A549 (cell line): Measurements from ENCODE around the gene UQCR11.

Experiments used
- EP300 ChIP-seq, 2 experiments: fragments of >200 bp; sonication (Bioruptor Twin); formaldehyde crosslinking; IDR thresholded peaks; 2 replicates in 1 of 2; 3 replicates in 1 of 2; pipeline ENCODE4 v1.6.1; 2016 to 2017
- JUNB ChIP-seq: fragments of >200 bp; sonication (Bioruptor Twin); formaldehyde crosslinking; IDR thresholded peaks from 2 replicates; pipeline ENCODE4 v1.6.1; 2016
- KDM1A ChIP-seq: fragments of 200-600 bp; sonication (generic); IDR thresholded peaks from 2 replicates; pipeline ENCODE4 v1.6.1; 2016; ENCODE audit warnings: low read depth, mild to moderate bottlenecking
- MAZ ChIP-seq: fragments of 150-350 bp; IDR thresholded peaks from 2 replicates; pipeline ENCODE4 v1.6.1; 2014; ENCODE audit warnings: antibody characterized with exemption, low read depth, low read length, borderline replicate concordance
- NPAS2 ChIP-seq: fragments of 250-450 bp; sonication (Bioruptor Pico); IDR thresholded peaks from 2 replicates; pipeline ENCODE4 v1.8.0; 2022; ENCODE audit warnings: mild to moderate bottlenecking, moderate library complexity, borderline replicate concordance
- POLR2A ChIP-seq: IDR thresholded peaks from 2 replicates; pipeline ENCODE4 v1.6.1; 2012; ENCODE audit warnings: mild to moderate bottlenecking, low read length
- RAD21 ChIP-seq, 2 experiments: fragments of >200 bp in 1 of 2; sonication (Bioruptor Twin) in 1 of 2; formaldehyde crosslinking in 1 of 2; IDR thresholded peaks in 1 of 2; conservative IDR thresholded peaks in 1 of 2; 2 replicates in 1 of 2; 3 replicates in 1 of 2; pipeline ENCODE4 v1.6.1; 2012 to 2018; ENCODE audit warnings: inconsistent platforms in 1 of 2
- SMC3 ChIP-seq: fragments of >200 bp; sonication (Bioruptor Twin); formaldehyde crosslinking; IDR thresholded peaks from 3 replicates; pipeline ENCODE4 v1.6.1; 2018; ENCODE audit warnings: inconsistent platforms
- ZFP36 ChIP-seq: fragments of 450-650 bp; IDR thresholded peaks from 2 replicates; pipeline ENCODE4 v1.6.1; 2014; ENCODE audit warnings: borderline replicate concordance; ENCODE audit not compliant: partially characterized antibody
- TF ChIP-seq, protein P1 (sequence below): fragments of 200-600 bp; sonication (generic); IDR thresholded peaks from 2 replicates; pipeline ENCODE4 v1.6.1; 2016; ENCODE audit warnings: antibody characterized with exemption, mild to moderate bottlenecking, moderate library complexity
- TF ChIP-seq, protein P2 (sequence below): fragments of >200 bp; sonication (Bioruptor Twin); formaldehyde crosslinking; IDR thresholded peaks from 3 replicates; pipeline ENCODE4 v1.5.1; 2016

DNA sequence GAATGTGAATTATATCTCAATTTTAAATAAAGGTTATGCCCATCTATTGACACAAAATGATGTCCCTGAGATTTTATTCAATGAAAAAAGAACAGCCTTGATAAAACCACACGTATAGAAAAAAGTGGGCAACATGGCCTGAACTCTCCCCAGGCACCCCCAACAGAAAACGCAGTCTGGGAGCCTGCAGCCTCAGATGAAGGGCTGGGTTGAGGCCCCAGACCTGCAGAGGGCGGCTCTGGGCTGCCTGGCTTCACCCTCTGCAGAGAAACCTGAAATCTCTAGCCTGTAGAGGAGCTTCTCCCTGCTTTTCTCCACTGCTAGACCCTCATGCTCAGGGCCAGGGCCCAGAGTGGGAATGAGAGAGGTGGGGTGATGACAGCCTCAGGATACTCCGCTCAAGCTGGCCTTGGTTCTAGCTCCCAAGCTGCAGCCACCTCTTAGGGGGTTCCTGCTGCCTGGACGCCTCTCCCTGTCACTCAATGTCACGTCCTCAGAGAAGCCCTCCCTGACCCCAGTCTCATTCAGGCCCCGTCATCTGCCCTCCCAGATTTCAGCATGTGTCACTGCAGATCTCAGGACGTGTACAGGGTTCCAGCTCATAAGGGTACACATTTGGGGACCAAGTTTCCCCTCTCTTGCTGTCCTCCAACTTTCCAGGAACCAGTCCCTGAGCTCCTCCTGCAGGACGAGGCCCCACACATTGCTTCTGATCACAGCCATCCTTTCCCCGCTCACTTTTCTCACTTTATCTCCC lies 14.4 kb downstream of the UQCR11 start:
- TF ChIP-seq, protein P1, sequence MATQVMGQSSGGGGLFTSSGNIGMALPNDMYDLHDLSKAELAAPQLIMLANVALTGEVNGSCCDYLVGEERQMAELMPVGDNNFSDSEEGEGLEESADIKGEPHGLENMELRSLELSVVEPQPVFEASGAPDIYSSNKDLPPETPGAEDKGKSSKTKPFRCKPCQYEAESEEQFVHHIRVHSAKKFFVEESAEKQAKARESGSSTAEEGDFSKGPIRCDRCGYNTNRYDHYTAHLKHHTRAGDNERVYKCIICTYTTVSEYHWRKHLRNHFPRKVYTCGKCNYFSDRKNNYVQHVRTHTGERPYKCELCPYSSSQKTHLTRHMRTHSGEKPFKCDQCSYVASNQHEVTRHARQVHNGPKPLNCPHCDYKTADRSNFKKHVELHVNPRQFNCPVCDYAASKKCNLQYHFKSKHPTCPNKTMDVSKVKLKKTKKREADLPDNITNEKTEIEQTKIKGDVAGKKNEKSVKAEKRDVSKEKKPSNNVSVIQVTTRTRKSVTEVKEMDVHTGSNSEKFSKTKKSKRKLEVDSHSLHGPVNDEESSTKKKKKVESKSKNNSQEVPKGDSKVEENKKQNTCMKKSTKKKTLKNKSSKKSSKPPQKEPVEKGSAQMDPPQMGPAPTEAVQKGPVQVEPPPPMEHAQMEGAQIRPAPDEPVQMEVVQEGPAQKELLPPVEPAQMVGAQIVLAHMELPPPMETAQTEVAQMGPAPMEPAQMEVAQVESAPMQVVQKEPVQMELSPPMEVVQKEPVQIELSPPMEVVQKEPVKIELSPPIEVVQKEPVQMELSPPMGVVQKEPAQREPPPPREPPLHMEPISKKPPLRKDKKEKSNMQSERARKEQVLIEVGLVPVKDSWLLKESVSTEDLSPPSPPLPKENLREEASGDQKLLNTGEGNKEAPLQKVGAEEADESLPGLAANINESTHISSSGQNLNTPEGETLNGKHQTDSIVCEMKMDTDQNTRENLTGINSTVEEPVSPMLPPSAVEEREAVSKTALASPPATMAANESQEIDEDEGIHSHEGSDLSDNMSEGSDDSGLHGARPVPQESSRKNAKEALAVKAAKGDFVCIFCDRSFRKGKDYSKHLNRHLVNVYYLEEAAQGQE: no peak
- TF ChIP-seq POLR2A (no peak), KDM1A (no peak), SMC3 (no peak), EP300 (IDR thresholded peaks at IDR 0.05) (no peak), MAZ (no peak), RAD21 (conservative IDR thresholded peaks at IDR 0.05 in 1 of 2, IDR thresholded peaks at IDR 0.05 in 1 of 2) (peak; percentile 8 to 25; a peak in 2 of 5 replicates), ZFP36 (no peak), JUNB (no peak), NPAS2 (no peak)
- TF ChIP-seq, protein P2, sequence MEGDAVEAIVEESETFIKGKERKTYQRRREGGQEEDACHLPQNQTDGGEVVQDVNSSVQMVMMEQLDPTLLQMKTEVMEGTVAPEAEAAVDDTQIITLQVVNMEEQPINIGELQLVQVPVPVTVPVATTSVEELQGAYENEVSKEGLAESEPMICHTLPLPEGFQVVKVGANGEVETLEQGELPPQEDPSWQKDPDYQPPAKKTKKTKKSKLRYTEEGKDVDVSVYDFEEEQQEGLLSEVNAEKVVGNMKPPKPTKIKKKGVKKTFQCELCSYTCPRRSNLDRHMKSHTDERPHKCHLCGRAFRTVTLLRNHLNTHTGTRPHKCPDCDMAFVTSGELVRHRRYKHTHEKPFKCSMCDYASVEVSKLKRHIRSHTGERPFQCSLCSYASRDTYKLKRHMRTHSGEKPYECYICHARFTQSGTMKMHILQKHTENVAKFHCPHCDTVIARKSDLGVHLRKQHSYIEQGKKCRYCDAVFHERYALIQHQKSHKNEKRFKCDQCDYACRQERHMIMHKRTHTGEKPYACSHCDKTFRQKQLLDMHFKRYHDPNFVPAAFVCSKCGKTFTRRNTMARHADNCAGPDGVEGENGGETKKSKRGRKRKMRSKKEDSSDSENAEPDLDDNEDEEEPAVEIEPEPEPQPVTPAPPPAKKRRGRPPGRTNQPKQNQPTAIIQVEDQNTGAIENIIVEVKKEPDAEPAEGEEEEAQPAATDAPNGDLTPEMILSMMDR: peak; percentile 21; the same call in 1 of the 3 replicates
